Measurements from ENCODE around the gene CDH2.

DNA sequence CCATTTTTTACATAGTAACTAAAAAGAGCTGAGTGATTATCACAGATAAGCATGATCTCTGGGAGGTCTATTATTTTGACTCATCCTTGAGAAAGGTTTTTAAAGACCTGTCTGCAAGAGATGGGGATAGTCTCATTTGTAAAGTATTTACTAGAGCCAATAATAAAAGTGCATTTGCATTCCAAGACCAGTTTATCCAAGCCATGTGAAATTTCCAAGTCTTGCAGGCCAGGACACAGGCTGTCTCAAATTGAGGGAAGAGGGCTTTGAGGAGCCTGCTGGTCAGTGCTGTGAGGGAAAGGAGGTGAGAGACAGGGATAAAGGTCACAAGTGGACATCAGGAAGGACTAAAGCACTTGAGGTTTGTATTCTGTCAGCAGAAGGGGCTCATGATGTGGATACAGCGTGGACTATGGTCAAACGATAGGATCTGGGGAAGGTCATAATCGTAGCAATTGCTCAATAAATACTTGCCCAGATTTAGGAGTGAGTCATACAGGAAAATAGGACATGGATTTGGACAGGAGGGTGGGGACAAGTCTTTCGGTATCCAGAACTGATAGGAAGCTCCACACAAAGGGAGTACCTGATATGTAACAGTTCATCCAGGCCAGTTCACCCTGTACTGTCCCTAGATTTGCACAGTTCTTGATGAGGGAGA lies 6.6 kb upstream of the CDH2 start:
- TF ChIP-seq GATA3 (IDR thresholded peaks at IDR 0.05; ENCODE audit: low read depth, low read length) (no peak), GATA2 (IDR thresholded peaks at IDR 0.05; ENCODE audit: low read depth, low read length) (no peak)

Measured in SH-SY5Y (cell line).